HS-27A (cell line): Measurements from ENCODE around the gene FURIN.
"Not testable (repeated sequence)": the region's sequence is repeated elsewhere in the genome, so short reads cannot be mapped to it uniquely, and the experiment has no call there.

Source experiments
- DNase-seq: peaks from one replicate; pipeline ENCODE4 v3.0.0-alpha.2; 2012; ENCODE audit warnings: low read depth, missing footprints

FURIN gene

DNA sequence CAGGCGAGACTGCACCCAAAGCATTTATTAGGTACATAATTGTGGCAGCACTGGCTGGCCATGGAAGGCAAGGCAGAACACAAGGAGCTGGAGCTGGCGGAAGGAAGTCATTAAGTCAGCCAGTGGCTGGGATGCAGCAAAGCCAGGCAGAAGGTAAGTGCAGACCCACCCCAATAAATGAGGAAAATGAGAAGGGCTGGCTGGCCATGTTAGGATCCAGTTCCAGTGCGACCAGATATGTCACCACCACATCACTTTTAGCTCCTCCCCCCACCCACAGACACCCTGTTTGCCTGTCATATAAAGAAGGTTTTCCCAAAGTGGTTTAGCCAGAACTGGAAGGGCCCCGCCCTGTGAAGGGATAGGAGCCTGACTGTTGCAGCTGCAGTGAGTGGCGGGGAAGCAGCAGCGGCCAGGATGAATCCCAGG, at the start of gene FURIN:
Gene FURIN (plus strand): TSS at position 328 of the 429 bp plus-strand sequence. CDS start 7,153 bp downstream, outside the sequence.
- no peak for DNase-seq

DNA sequence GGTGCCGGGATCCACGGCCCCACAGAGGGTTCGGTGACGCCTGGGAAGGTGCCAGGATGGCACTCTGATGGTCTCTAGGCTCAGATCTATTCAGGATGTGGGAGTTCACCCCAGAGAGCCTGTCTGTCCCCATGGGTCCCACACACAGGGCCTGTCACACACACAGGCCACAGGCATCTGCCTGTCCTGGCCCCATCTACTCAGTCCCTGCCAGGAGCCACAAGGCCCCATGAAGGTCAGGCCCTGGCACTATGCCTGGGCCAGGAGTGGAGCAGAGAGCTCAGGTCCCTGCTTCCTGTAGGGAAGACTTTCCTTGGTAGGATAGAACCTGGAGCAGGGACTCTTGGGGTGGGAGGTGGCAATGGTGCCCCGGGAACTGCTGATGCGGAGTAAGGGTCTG, 49.0 kb upstream of the FURIN start:
- DNase-seq, result no peak

DNA sequence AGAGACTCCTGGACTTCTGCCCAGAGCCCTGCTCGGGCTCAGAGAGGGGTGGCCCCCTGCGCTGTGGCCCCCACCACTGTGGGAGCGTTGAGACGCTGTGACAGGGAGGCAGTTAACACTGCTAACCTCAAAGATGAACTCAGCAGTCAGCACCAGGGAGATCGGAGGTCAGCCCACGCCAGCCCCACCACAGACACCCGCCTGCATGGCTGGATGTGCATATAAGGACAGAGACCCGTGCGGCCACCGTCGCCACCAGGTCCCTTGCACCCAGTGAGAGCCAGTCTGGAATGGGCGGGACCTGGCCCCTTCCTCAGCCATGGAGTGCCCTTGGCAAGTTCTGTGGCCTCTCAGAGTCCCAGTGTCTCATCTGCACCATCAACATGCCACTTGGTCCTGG, 48.5 kb upstream of the FURIN start:
- DNase-seq, result no peak

DNA sequence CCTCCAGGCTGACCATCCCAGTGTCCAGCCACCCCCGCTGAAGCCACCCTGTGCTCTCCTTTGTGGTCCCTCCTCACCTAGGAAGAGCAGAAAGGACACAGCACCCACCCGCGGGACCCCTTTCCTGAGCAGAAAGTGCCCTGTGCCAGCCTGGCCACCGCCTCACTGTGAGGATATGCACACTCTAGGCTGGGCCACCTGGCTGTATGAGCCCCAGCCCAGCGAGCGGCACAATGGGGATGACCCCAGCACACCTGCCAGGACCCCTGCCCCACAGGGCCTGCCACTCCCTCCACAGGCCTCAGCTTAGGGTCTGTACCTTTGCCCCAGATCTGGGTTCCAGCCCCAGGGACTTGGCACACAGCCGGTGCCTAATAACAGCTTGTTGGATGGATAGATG, 47.9 kb upstream of the FURIN start:
- DNase-seq, result no peak

DNA sequence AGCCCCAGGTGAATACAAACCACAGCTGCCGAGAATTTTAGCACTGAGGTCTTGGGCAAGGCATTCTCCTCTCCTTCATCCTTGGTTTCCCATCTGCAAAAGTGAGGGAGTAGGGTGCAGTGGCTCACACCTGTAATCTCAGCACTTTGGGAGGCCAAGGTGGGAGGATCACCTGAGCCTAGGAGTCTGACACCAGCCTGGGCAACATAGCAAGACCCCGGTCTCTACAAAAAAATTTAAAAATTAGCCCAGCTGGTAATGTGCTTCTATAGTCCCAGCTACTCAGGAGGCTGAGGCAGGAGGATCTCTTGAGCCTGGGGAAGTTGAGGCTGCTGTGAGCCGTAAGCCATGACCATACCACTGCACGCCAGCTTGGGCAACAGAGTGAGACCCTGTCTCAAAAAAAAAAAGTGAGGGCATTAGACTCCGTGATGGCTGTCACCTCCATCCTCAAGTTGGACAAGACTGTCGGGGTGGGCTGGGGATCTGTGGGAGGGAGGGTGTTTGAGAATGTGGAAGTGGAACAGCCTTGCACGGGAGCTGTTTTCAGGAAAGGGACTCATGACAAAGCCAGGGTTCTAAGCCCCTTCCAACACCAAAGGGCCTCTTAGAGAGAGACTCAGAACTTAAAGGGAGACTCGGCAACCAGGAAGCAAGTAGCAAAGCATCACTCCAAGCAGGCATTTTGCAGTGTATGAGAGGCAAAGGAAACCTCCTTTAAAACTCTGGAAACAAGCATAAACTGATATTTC, 46.0 kb upstream of the FURIN start:
- no peak for DNase-seq

- DNase-seq, result no peak
Measured at GRCh38 chr15:90823455-90823974, 44.9 kb upstream of the FURIN start.

GRCh38 chr15:90825115-90825899, 43.1 kb upstream of the FURIN start:
- DNase-seq, result not testable (repeated sequence)

DNA sequence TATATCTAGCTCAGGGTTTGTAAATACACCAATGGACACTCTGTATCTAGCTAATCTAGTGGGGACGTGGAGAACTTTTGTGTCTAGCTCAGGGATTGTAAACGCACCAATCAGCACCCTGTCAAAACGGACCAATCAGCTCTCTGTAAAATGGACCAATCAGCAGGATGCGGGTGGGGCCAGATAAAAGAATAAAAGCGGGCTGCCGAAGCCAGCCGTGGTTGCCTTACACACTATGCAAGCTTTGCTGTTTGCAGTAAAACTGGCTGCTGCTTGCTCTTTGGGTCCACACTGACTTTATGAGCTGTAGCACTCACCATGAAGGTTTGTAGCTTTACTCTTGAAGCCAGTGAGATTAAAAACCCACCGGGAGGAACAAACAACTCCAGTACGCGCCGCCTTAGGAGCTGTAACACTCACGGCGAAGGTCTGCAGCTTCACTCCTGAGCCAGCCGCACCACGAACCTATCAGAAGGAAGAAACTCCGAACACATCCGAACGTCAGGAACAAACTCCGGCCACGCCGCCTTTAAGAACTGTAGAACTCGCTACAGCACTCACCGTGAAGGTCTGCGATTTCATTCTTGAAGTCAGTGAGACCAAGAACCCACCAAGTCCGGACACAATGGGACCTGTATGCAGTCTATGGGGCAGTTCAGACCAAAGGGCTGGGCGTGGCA, 42.0 kb upstream of the FURIN start:
- DNase-seq, result not testable (repeated sequence)

GRCh38 chr15:90826886-90827435, 41.4 kb upstream of the FURIN start:
- DNase-seq, result no peak

DNA sequence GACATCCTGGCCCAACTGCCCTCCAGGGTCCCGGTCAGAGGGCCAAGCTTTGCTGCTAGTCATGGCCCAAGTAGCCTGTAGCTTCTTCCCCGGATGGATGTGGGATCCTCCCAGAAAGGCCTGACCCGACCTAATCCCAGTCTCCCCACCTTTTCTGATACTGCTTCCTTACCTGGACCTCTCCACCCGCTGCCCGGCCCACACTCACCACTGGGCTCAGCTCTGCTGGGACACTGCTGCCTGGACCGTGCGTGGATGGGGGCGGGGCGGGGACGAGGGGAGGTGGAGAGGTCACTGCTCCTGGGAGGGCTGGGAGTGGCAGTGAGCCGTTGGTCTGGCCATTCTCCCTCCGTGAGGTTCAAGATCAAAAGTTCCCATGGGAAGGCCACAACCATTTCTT, 40.3 kb upstream of the FURIN start:
- DNase-seq, result no peak

- DNase-seq, result no peak
Measured at GRCh38 chr15:90829126-90829525, 39.3 kb upstream of the FURIN start.

- no peak for DNase-seq
Measured at GRCh38 chr15:90829942-90830440, 38.4 kb upstream of the FURIN start.

DNA sequence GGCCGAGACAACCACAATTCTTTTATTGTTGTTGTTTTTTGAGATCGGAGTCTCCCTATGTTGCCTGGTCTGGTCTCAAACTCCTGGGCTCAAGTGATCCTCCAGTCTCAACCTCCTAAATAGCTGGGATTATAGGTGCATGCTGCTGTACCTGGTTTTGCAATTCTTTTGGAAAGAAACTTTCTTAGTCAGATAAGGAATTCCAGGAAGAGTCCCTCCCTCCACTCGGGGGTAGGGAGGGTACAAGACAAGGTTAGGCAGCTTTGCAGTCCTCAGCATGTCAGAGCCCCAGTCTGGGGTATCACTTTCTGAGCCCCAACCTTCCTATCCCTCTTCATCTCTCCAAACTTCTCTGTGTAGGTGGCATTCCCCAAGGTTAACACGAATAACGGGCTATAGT, 33.8 kb upstream of the FURIN start:
- DNase-seq, result no peak

- no peak for DNase-seq
Measured at GRCh38 chr15:90836296-90836871, 32.0 kb upstream of the FURIN start.

GRCh38 chr15:90837094-90837493, 31.3 kb upstream of the FURIN start:
- DNase-seq, result no peak

GRCh38 chr15:90838139-90838538, 30.2 kb upstream of the FURIN start:
- no peak for DNase-seq

GRCh38 chr15:90838544-90838943, 29.8 kb upstream of the FURIN start:
- DNase-seq, result no peak

DNA sequence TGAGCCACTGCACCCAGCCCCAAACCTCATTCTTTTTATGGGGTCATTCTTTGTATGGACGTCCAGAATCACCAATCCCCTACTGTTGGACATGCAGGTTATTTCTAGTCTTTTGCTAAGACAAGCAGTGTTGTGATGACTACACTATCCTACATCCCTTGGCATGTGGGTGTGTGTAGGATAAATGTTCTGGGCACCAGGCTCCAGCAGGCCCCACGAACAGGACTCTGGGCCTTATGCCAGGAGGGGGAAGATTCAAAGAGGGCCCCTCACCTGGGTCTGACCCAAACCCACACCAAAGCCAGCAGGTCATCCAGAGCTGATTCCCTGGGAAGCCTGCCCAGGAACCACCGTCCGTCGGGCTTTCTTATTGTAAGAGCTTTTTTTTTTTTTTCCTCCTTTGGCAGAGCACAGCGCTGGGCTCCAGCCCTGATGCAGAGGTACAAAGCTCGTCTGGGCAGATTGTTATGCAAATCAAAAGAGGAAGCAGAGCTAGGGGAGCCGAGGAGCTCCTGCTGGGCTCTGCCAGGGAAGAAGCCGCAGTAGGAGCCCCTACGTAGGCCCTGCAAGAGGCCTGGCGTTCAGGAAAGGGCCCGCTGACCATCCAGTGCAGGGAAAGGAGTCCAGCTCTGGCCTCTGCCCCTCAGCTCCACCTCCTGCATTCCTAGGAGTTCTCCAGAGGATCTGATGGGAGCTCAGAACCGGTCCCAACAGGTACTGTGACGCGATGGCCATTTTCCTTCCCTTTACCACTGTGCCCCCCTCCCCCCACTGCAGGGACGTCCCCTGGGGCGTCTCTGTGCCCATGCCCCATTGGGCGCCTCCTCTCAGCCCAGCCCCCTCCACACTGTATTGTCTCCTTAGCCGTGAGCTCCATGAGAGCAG, 29.0 kb upstream of the FURIN start:
- no peak for DNase-seq

DNA sequence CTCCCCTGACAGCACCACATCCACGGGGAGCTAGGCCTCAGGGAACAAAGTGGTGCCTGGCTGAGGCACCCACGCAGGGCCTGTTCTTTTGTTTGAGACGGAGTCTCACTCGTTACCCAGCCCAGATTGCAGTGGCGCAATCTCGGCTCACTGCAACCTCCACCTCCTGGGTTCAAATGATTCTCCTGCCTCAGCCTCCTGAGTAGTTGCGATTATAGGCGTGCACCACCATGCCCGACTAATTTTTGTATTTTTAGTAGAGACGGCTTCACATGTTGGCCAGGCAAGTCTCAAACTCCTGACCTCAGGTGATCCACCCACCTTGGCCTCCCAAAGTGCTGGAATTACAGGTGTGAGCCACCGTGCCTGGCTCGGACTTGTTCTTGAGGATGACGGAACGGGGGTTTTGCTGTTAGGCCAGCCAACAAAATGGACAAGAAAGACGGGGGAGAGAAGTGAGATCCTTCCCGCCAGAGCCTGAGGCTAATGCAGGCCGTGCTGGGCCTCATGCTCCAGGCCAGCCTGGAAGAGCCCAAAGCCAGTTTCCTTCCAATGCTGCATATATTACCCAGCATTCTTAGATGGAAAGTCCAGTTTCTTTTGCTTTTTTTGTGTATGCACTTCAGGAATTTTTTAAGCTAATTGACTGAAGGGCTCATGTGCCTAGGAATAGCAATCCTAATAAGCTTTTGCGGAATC, 28.1 kb upstream of the FURIN start:
- DNase-seq, result no peak

DNA sequence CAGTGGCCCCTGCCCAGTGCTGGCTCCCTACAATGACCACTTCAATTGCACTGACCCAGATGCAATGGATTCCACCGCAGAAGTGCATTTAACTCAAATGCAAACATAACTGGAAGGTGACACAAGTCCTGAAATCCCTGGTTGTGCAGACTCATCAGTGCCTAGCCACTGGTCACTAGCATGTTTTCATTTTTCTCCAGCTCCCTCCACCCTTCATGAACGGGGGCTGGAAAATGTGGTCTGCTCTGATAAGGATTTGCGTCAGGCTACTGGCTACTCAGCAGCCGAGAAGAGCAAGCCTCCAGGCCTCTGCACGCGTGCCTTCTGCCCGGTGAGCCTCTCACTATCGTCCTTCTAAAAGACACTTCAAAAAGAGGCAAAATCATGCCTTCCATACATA, 27.4 kb upstream of the FURIN start:
- DNase-seq, result no peak
